Endodermal cell (in vitro differentiated cells): ENCODE results near the gene PRPF40B. TPM values are rescaled to one million over a fixed set of nuclear protein-coding genes. Genes with fewer than 3 reads are reported as not detected.

ENCODE experiments used
- DNase-seq: peaks from one replicate; pipeline ENCODE4 v3.0.0-alpha.2; 2017
- H3K27ac ChIP-seq: 2 replicates; pipeline ENCODE4 v1.5.1; 2013; ENCODE audit warnings: mild to moderate bottlenecking, low read depth, low read length, moderate library complexity
- H3K27me3 ChIP-seq: 2 replicates; pipeline ENCODE4 v1.6.1; 2013; ENCODE audit warnings: mild to moderate bottlenecking, low read length, moderate library complexity; ENCODE audit not compliant: insufficient read depth, control insufficient read depth, poor library complexity, severe bottlenecking
- H3K36me3 ChIP-seq: 2 replicates; pipeline ENCODE4 v1.7.0; 2013; ENCODE audit warnings: mild to moderate bottlenecking, low read length, moderate library complexity; ENCODE audit not compliant: control insufficient read depth, insufficient read depth
- H3K4me1 ChIP-seq: one replicate; pipeline ENCODE4 v1.7.0; 2013; ENCODE audit warnings: low read length; ENCODE audit not compliant: control insufficient read depth, insufficient read depth
- H3K4me3 ChIP-seq: 2 replicates; pipeline ENCODE4 v1.5.1; 2013; ENCODE audit warnings: mild to moderate bottlenecking, low read length, moderate library complexity
- H3K9ac ChIP-seq: 2 replicates; pipeline ENCODE4 v1.6.1; 2013; ENCODE audit warnings: mild to moderate bottlenecking, low read length, moderate library complexity; ENCODE audit not compliant: poor library complexity, severe bottlenecking; ENCODE audit errors: extremely low read depth
- H3K9me3 ChIP-seq: 2 replicates; pipeline ENCODE4 v1.6.1; 2013; ENCODE audit warnings: mild to moderate bottlenecking, low read length, moderate library complexity; ENCODE audit not compliant: control insufficient read depth
- H3K27ac Mint-ChIP-seq: 2 replicates; pipeline ENCODE4 v1.8.0; 2020; ENCODE audit warnings: mixed read lengths
- H3K27me3 Mint-ChIP-seq: 2 replicates; pipeline ENCODE4 v1.8.0; 2021; ENCODE audit warnings: mild to moderate bottlenecking, mixed read lengths; ENCODE audit not compliant: insufficient read depth
- H3K36me3 Mint-ChIP-seq: 2 replicates; pipeline ENCODE4 v1.8.0; 2020; ENCODE audit warnings: low read depth, mixed read lengths
- H3K4me1 Mint-ChIP-seq: 2 replicates; pipeline ENCODE4 v1.8.0; 2020; ENCODE audit warnings: mixed read lengths
- H3K4me3 Mint-ChIP-seq: 2 replicates; pipeline ENCODE4 v1.8.0; 2020; ENCODE audit warnings: mild to moderate bottlenecking, moderate library complexity, mixed read lengths
- H3K9me3 Mint-ChIP-seq: 2 replicates; pipeline ENCODE4 v1.8.0; 2020; ENCODE audit warnings: mild to moderate bottlenecking, mixed read lengths
- CTCF ChIP-seq: fragments of 200-600 bp; sonication (generic); conservative IDR thresholded peaks from 2 replicates; pipeline ENCODE4 v1.5.0; 2021; ENCODE audit warnings: antibody characterized with exemption, mild to moderate bottlenecking
- WGBS, 2 experiments: methylation state at CpG; one replicate each; pipeline versions ENCODE4 v1.1.5 to v1.1.7; 2013; ENCODE audit warnings: missing lambda C conversion rate in 2 of 2, mixed read lengths in 1 of 2; ENCODE audit not compliant: insufficient coverage in 1 of 2, insufficient read length in 1 of 2; 5-methylcytosine and 5-hydroxymethylcytosine counted together
- total RNA-seq, 2 donors: library from RNA; stranded (reverse); fragmentation: NEBNext Ultra II Directional in 1 of 2; extraction: Animal tissue kit (Norgen Biotek cat#: 25700) in 1 of 2; gene quantifications; 2 replicates in 1 of 2; 3 replicates in 1 of 2; pipeline ENCODE4 v1.2.1, GENCODE V29; 2021

PRPF40B gene
- total RNA-seq, 2 donors from 2014 or later = 33.8 to 45.6 TPM

GRCh38 chr12:49583366-49584094, 39.8 kb upstream of the PRPF40B start:
- Histone ChIP-seq H3K9me3 (no peaks in the 10 kb centered on the region), H3K4me3 (no peak overlapping the region), H3K36me3 (peaks cover 5% of the 10 kb centered on the region), H3K27ac (no peak overlapping the region), H3K4me1 (no peaks in the 10 kb centered on the region), H3K9ac (no peak overlapping the region), H3K27me3 (no peaks in the 10 kb centered on the region)
- peaks cover 16% of the 10 kb centered on the region for H3K36me3 Mint-ChIP-seq
- no peak overlapping the region for H3K4me3 Mint-ChIP-seq
- WGBS, 2 experiments = 93 to 96% methylated on average over 7 to 13 of the region's 13 CpGs
- peaks cover 7% of the 10 kb centered on the region for H3K4me1 Mint-ChIP-seq
- no peaks in the 10 kb centered on the region for H3K27me3 Mint-ChIP-seq
- no peaks in the 10 kb centered on the region for H3K9me3 Mint-ChIP-seq
- no peak overlapping the region for H3K27ac Mint-ChIP-seq
- no peak for DNase-seq
- no peak for TF ChIP-seq CTCF

GRCh38 chr12:49584591-49584990, 38.8 kb upstream of the PRPF40B start:
- no peaks in the 10 kb centered on the region for H3K4me1 ChIP-seq
- H3K36me3 Mint-ChIP-seq = peaks cover 16% of the 10 kb centered on the region
- no peak overlapping the region for H3K4me3 Mint-ChIP-seq
- no peak overlapping the region for H3K4me3 ChIP-seq
- 88 to 89% methylated on average over 6 to 7 of the region's 7 CpGs for WGBS, 2 experiments
- H3K27ac Mint-ChIP-seq = peak overlapping the region; percentile 33
- H3K36me3 ChIP-seq = peaks cover 5% of the 10 kb centered on the region
- no peak for DNase-seq
- H3K27me3 Mint-ChIP-seq = no peaks in the 10 kb centered on the region
- no peak for TF ChIP-seq CTCF
- no peak overlapping the region for H3K9ac ChIP-seq
- H3K27me3 ChIP-seq = no peaks in the 10 kb centered on the region
- H3K9me3 Mint-ChIP-seq = no peaks in the 10 kb centered on the region
- H3K4me1 Mint-ChIP-seq = peaks cover 4% of the 10 kb centered on the region
- no peaks in the 10 kb centered on the region for H3K9me3 ChIP-seq
- no peak overlapping the region for H3K27ac ChIP-seq

- no peaks in the 10 kb centered on the region for H3K9me3 Mint-ChIP-seq
- H3K4me3 ChIP-seq = no peak overlapping the region
- H3K27ac ChIP-seq = no peak overlapping the region
- peaks cover 17% of the 10 kb centered on the region for H3K36me3 Mint-ChIP-seq
- no peaks in the 10 kb centered on the region for H3K4me1 ChIP-seq
- WGBS, 2 experiments = 83 to 93% methylated on average over 12 to 16 of the region's 16 CpGs
- DNase-seq = no peak
- H3K4me1 Mint-ChIP-seq = no peaks in the 10 kb centered on the region
- no peaks in the 10 kb centered on the region for H3K9me3 ChIP-seq
- H3K27ac Mint-ChIP-seq = no peak overlapping the region
- no peak overlapping the region for H3K9ac ChIP-seq
- no peaks in the 10 kb centered on the region for H3K27me3 ChIP-seq
- no peak overlapping the region for H3K4me3 Mint-ChIP-seq
- H3K36me3 ChIP-seq = peaks cover 5% of the 10 kb centered on the region
- no peaks in the 10 kb centered on the region for H3K27me3 Mint-ChIP-seq
- TF ChIP-seq CTCF = no peak
Observed at GRCh38 chr12:49585477-49586459, 37.6 kb upstream of the PRPF40B start.
